Fibroblast of the aortic adventitia (primary cell): ENCODE measurements around the gene MACIR. TPM values are rescaled to one million over a fixed set of nuclear protein-coding genes. Genes with fewer than 3 reads are reported as not detected.

Source experiments
- DNase-seq: peaks from one replicate; pipeline ENCODE4 v3.0.0-alpha.2; 2010; ENCODE audit warnings: low read depth
- H3K4me3 ChIP-seq: 2 replicates; pipeline ENCODE4 v1.5.1; 2011; ENCODE audit warnings: low read depth, mild to moderate bottlenecking, control low read depth, low read length, moderate library complexity
- total RNA-seq: library from RNA; depleted of rRNA; stranded (reverse); fragments of >200 nt; gene quantifications from 2 replicates; pipeline ENCODE4 v1.2.3, GENCODE V29; 2012; ENCODE audit warnings: low replicate concordance
- TF ChIP-seq, protein P1 (sequence below): IDR thresholded peaks from 2 replicates; pipeline ENCODE4 v1.5.1; 2011; ENCODE audit warnings: mild to moderate bottlenecking, low read length, control low read depth, inconsistent platforms; ENCODE audit not compliant: insufficient read depth

The MACIR gene
- total RNA-seq, 1 donor: 13.8 TPM

DNA sequence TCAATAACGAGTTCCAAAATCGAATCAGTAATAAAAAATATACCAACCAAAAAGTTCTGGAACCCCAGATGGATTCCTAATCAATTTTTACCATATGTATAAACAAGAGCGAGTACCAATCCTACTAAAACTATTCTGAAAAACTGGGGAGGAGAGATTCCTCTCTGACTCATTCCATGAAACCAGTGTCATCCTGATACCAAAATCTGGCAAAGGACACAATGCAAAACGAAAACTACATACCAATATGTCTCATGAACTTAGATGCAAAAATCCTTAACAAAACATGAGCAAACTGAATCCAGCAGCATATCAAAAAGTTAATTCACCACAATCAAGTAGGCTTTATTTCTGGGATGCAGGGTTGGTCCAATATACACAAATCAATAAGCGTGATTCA is 30.5 kb upstream of the MACIR start:
- TF ChIP-seq, protein P1, sequence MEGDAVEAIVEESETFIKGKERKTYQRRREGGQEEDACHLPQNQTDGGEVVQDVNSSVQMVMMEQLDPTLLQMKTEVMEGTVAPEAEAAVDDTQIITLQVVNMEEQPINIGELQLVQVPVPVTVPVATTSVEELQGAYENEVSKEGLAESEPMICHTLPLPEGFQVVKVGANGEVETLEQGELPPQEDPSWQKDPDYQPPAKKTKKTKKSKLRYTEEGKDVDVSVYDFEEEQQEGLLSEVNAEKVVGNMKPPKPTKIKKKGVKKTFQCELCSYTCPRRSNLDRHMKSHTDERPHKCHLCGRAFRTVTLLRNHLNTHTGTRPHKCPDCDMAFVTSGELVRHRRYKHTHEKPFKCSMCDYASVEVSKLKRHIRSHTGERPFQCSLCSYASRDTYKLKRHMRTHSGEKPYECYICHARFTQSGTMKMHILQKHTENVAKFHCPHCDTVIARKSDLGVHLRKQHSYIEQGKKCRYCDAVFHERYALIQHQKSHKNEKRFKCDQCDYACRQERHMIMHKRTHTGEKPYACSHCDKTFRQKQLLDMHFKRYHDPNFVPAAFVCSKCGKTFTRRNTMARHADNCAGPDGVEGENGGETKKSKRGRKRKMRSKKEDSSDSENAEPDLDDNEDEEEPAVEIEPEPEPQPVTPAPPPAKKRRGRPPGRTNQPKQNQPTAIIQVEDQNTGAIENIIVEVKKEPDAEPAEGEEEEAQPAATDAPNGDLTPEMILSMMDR: no peak
- peak; percentile 22 for DNase-seq
- H3K4me3 ChIP-seq: no peak overlapping the region

DNA sequence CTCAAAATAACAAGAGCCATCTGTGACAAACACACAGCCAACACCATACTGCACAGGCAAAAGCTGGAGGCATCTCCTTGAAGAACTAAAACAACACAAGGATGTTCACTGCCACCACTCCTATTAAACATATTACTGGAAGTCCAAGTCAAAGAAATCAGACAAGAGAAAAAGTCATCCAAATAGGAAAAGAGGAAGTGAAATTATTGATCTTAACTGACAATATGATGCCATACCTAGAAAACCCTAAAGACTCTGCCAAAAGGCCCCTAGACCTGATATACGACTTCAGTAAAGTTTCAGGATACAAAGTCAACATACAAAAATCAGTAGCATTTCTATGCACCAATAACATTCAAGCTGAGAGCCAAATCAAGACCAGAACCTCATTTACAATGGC is 30.0 kb upstream of the MACIR start:
- no peak for DNase-seq
- TF ChIP-seq, protein P1: no peak
- no peak overlapping the region for H3K4me3 ChIP-seq

DNA sequence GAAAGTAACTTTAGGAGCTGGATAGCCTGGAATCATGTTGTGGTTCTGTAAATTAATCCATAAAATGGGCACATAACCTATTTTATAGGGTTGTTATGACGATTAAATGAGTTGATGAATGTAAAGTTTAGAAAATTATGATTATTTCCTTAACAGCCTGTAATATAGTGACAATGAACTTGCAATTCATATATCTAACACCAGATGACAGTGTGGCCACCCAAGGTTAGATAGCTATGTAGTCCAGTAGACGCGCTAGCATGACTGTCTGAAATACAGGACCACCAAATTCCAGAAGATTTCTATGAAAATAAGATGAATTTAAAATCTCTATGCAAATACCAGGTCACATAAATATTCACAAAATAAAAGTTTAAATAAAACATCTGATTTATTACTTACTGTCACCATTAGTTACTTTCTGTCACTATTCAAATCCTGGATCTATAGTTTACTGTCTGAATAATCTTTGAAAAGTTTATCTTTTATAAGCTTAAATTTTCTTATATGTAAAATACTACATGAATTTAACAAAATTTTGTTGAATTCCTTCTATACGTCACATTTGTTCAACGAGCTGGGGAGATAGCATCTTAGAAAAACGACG is 26.1 kb upstream of the MACIR start:
- peak; percentile 61 for DNase-seq
- TF ChIP-seq, protein P1: peak; percentile 81
- H3K4me3 ChIP-seq: no peak overlapping the region

DNA sequence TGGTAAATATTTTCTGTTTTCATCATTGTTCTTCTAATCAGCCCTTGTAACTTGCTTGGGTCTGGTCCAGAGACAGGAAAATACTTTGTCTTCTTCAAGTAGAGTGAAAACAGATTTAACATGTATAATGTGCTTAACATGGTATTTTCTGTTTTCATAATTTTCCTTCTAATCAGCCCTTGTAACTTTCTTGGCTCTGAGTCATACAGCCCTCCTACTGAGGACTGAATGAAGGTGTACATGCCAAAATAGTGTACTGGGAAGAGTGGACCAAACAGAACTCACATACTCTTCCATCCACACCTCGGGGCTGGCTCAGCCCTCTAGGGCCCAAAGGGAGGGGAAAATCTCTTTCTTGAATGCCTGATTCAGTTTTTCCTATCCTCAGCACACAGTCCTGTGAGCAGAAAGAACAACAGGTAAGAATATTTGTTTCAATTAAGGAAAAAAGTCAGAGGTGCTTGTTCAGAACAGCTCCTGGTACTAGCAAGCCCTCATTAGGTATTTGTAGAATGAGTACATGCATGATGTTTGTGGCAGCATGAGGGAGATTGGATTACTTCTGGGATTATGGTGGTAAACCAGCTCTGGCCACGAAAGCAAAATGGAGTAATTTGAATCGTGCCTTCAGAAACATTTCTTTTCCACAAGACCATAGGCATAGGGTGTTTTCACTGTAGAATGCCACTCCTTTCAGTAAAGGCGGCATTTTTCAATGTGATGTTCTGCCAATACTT is 24.2 kb upstream of the MACIR start:
- TF ChIP-seq, protein P1: no peak

DNA sequence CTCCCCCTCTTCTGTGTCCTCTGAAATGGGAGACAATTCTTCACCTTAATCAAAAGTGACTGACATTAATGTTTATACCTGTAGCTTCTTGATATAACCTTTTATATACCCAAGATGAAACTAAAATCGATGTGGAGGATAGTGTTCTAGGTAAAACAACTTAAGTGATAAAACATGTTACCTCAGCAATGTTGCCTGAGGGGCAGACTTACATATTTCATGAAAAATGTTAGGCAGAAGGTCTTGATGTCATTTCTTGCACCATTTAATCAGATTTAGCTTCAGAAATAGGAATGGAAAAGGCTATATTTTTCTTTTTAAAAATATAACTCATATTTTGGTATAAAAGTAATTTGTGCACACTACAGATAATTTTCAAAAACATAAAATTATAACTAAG is 22.7 kb upstream of the MACIR start:
- DNase-seq: no peak
- TF ChIP-seq, protein P1: no peak
- no peak overlapping the region for H3K4me3 ChIP-seq

More for the DNA sequence above, 24.2 kb upstream of the MACIR start:
- no peak overlapping the region for H3K4me3 ChIP-seq
- DNase-seq: peak; percentile 64

DNA sequence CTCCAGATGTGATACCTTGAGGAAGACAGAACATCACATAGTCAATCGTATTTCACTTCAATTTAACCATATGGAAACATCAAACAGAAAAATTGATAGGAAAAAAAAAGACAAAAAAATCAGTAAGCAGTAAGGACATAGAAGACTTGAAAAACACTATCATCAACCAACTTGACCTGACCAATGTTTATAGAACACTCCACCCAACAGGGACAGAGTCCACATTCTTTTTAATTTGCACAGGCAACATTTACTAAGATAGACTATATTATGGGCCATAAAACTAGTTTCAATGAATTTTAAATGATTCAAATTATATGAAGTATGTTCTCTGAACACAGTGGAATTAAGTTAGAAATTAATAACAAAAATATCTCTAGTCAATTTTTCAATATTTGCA is 20.8 kb upstream of the MACIR start:
- TF ChIP-seq, protein P1: no peak
- H3K4me3 ChIP-seq: no peak overlapping the region
- no peak for DNase-seq
